ENCODE measurements around the gene CAPN14.

GRCh38 chr2:31148514-31148913 is 68.8 kb downstream of the CAPN14 start:
- TF ChIP-seq EZH2 (IDR thresholded peaks at IDR 0.05; ENCODE audit: borderline replicate concordance, low read length), result no peak
- TF ChIP-seq CTCF (conservative IDR thresholded peaks at IDR 0.05 in 1 of 2, IDR thresholded peaks at IDR 0.05 in 1 of 2; ENCODE audit: extremely low read depth in 1 of 2, insufficient read depth in 1 of 2, low read depth in 1 of 2, low read length in 2 of 2), result no peak

All from mammary epithelial cell (primary cell).